ENCODE data around the gene POLR2H.

POLR2H gene

DNA sequence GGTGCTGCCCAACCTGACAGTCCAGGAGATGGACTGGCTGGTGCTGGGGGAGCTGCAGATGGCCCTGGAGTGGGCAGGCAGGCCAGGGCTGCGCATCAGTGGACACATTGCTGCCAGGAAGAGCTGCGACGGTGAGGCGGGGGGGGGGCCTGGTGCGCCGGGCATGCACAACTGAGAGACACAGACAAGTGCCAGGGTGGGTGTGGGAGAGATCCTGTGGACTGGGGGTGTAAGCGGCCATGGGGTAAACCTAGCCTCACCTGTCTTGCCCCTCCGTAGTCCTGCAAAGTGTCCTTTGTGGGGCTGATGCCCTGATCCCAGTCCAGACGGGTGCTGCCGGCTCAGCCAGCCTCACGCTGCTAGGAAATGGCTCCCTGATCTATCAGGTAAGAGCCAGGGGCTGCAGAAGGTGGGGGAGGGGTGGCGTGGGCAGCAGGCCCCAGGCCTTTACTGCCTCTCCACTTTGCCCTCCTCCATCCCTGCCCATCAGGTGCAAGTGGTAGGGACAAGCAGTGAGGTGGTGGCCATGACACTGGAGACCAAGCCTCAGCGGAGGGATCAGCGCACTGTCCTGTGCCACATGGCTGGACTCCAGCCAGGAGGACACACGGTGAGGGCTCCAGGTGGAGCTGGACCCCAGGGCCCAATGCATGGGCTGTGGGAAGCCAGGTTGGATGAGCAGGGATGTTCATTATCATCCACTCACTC lies 21.7 kb downstream of the POLR2H start:
- no peak for TF ChIP-seq RAD21 (IDR thresholded peaks at IDR 0.05; ENCODE audit: low read depth)
- TF ChIP-seq YY1 (IDR thresholded peaks at IDR 0.05; ENCODE audit: low read depth), result no peak
- TF ChIP-seq EP300 (IDR thresholded peaks at IDR 0.05; ENCODE audit: borderline replicate concordance), result no peak
- no peak for TF ChIP-seq EGR1 (IDR thresholded peaks at IDR 0.05)
- TF ChIP-seq, protein P1, sequence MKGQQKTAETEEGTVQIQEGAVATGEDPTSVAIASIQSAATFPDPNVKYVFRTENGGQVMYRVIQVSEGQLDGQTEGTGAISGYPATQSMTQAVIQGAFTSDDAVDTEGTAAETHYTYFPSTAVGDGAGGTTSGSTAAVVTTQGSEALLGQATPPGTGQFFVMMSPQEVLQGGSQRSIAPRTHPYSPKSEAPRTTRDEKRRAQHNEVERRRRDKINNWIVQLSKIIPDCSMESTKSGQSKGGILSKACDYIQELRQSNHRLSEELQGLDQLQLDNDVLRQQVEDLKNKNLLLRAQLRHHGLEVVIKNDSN (IDR thresholded peaks at IDR 0.05), result no peak
- no peak for TF ChIP-seq TAF1 (IDR thresholded peaks at IDR 0.05; ENCODE audit: low read depth)
- TF ChIP-seq CREB1 (IDR thresholded peaks at IDR 0.05; ENCODE audit: low read depth), result no peak
- no peak for TF ChIP-seq ZBTB7A (IDR thresholded peaks at IDR 0.05; ENCODE audit: low read depth)
- TF ChIP-seq, protein P2, sequence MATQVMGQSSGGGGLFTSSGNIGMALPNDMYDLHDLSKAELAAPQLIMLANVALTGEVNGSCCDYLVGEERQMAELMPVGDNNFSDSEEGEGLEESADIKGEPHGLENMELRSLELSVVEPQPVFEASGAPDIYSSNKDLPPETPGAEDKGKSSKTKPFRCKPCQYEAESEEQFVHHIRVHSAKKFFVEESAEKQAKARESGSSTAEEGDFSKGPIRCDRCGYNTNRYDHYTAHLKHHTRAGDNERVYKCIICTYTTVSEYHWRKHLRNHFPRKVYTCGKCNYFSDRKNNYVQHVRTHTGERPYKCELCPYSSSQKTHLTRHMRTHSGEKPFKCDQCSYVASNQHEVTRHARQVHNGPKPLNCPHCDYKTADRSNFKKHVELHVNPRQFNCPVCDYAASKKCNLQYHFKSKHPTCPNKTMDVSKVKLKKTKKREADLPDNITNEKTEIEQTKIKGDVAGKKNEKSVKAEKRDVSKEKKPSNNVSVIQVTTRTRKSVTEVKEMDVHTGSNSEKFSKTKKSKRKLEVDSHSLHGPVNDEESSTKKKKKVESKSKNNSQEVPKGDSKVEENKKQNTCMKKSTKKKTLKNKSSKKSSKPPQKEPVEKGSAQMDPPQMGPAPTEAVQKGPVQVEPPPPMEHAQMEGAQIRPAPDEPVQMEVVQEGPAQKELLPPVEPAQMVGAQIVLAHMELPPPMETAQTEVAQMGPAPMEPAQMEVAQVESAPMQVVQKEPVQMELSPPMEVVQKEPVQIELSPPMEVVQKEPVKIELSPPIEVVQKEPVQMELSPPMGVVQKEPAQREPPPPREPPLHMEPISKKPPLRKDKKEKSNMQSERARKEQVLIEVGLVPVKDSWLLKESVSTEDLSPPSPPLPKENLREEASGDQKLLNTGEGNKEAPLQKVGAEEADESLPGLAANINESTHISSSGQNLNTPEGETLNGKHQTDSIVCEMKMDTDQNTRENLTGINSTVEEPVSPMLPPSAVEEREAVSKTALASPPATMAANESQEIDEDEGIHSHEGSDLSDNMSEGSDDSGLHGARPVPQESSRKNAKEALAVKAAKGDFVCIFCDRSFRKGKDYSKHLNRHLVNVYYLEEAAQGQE (IDR thresholded peaks at IDR 0.05; ENCODE audit: low read depth), result no peak
- TF ChIP-seq NFIC (IDR thresholded peaks at IDR 0.05), result no peak
- no peak for TF ChIP-seq TCF12 (IDR thresholded peaks at IDR 0.05; ENCODE audit: low read depth)
- TF ChIP-seq FOXM1 (IDR thresholded peaks at IDR 0.05; ENCODE audit: borderline replicate concordance, low read depth), result no peak
- no peak for TF ChIP-seq TEAD4 (IDR thresholded peaks at IDR 0.05)
- TF ChIP-seq, protein P3, sequence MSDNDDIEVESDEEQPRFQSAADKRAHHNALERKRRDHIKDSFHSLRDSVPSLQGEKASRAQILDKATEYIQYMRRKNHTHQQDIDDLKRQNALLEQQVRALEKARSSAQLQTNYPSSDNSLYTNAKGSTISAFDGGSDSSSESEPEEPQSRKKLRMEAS (IDR thresholded peaks at IDR 0.05), result no peak
- no peak for TF ChIP-seq CEBPB (IDR thresholded peaks at IDR 0.05)

DNA sequence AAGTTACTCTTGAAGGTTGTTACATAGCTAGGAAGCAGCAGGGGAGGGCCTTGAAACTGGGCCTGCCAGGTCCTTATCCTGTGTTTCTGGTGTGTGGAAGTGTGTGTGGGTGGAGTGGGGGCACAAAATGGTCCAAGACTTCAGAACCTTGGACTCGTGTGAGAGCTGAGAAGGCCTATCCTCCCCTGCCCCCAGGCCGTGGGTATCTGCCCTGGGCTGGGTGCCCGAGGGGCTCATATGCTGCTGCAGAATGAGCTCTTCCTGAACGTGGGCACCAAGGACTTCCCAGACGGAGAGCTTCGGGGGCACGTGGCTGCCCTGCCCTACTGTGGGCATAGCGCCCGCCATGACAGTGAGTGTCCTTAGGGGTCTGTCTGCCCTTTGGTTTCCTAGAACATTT lies 22.8 kb downstream of the POLR2H start:
- TF ChIP-seq CREB1 (IDR thresholded peaks at IDR 0.05; ENCODE audit: low read depth), result no peak
- TF ChIP-seq TEAD4 (IDR thresholded peaks at IDR 0.05), result no peak
- no peak for TF ChIP-seq NFIC (IDR thresholded peaks at IDR 0.05)
- TF ChIP-seq RAD21 (IDR thresholded peaks at IDR 0.05; ENCODE audit: low read depth), result no peak
- TF ChIP-seq, protein P1 (IDR thresholded peaks at IDR 0.05), result no peak
- no peak for TF ChIP-seq EGR1 (IDR thresholded peaks at IDR 0.05)
- no peak for TF ChIP-seq FOXM1 (IDR thresholded peaks at IDR 0.05; ENCODE audit: borderline replicate concordance, low read depth)
- no peak for TF ChIP-seq TAF1 (IDR thresholded peaks at IDR 0.05; ENCODE audit: low read depth)
- no peak for TF ChIP-seq ZBTB7A (IDR thresholded peaks at IDR 0.05; ENCODE audit: low read depth)
- TF ChIP-seq, protein P2 (IDR thresholded peaks at IDR 0.05; ENCODE audit: low read depth), result no peak
- no peak for TF ChIP-seq CEBPB (IDR thresholded peaks at IDR 0.05)
- TF ChIP-seq, protein P3 (IDR thresholded peaks at IDR 0.05), result no peak
- TF ChIP-seq TCF12 (IDR thresholded peaks at IDR 0.05; ENCODE audit: low read depth), result no peak
- TF ChIP-seq YY1 (IDR thresholded peaks at IDR 0.05; ENCODE audit: low read depth), result no peak
- TF ChIP-seq EP300 (IDR thresholded peaks at IDR 0.05; ENCODE audit: borderline replicate concordance), result no peak

DNA sequence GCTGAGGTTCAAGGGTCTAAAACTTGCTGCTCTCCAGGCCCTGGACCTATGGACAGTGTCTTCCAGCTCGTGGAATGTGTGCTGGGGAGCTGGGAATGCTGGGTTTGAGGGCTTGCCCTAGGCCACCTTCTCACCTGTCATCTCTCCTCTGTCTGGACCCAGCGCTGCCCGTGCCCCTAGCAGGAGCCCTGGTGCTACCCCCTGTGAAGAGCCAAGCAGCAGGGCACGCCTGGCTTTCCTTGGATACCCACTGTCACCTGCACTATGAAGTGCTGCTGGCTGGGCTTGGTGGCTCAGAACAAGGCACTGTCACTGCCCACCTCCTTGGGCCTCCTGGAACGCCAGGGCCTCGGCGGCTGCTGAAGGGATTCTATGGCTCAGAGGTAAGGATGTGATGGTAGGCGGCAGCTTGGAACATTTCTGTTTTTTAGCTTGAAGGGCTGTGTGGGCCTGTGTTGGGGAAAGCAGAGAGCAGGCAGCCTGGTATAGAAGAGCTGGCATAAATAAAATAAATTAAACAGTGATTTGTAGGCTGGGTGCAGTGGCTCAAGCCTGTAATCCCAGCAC lies 23.4 kb downstream of the POLR2H start:
- TF ChIP-seq NFIC (IDR thresholded peaks at IDR 0.05), result no peak
- no peak for TF ChIP-seq TAF1 (IDR thresholded peaks at IDR 0.05; ENCODE audit: low read depth)
- TF ChIP-seq, protein P3 (IDR thresholded peaks at IDR 0.05), result no peak

DNA sequence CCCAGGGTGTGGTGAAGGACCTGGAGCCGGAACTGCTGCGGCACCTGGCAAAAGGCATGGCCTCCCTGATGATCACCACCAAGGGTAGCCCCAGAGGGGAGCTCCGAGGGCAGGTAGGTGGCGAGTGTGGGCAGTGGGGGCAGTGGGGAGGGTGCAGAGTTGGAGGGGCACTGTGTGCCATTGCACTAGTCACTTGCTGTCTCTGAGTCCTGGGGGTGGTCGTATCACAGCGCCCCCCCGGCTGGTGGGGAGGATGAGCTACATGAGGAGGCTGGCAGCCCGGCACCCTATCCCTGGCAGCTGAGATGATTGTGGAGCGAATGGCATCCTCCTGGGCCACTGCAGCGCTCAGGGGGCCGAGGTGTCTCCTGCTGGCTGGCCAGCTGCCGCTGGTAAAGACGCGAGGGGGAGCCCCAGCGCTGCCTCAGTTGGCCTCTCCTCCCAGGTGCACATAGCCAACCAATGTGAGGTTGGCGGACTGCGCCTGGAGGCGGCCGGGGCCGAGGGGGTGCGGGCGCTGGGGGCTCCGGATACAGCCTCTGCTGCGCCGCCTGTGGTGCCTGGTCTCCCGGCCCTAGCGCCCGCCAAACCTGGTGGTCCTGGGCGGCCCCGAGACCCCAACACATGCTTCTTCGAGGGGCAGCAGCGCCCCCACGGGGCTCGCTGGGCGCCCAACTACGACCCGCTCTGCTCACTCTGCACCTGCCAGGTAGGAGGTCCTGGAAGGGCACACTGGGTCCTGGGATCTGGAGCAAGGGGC lies 24.7 kb downstream of the POLR2H start:
- TF ChIP-seq, protein P1 (IDR thresholded peaks at IDR 0.05), result no peak
- TF ChIP-seq RAD21 (IDR thresholded peaks at IDR 0.05; ENCODE audit: low read depth) (no peak), YY1 (IDR thresholded peaks at IDR 0.05; ENCODE audit: low read depth) (no peak), ZBTB7A (IDR thresholded peaks at IDR 0.05; ENCODE audit: low read depth) (peak; percentile 26; the same call in 1 of the 2 replicates), TEAD4 (IDR thresholded peaks at IDR 0.05) (no peak), EGR1 (IDR thresholded peaks at IDR 0.05) (no peak), TCF12 (IDR thresholded peaks at IDR 0.05; ENCODE audit: low read depth) (no peak), EP300 (IDR thresholded peaks at IDR 0.05; ENCODE audit: borderline replicate concordance) (no peak)
